Cardiac atrium fibroblast (primary cell): Measurements from ENCODE around the gene IL19. TPM values are rescaled to one million over a fixed set of nuclear protein-coding genes. Genes with fewer than 3 reads are reported as not detected.

Source experiments
- total RNA-seq: library from RNA; depleted of rRNA; stranded (reverse); fragments of >200 nt; gene quantifications from 2 replicates; pipeline ENCODE4 v1.2.3, GENCODE V29; 2015

Gene IL19
- total RNA-seq = not detected in 2 replicates

DNA sequence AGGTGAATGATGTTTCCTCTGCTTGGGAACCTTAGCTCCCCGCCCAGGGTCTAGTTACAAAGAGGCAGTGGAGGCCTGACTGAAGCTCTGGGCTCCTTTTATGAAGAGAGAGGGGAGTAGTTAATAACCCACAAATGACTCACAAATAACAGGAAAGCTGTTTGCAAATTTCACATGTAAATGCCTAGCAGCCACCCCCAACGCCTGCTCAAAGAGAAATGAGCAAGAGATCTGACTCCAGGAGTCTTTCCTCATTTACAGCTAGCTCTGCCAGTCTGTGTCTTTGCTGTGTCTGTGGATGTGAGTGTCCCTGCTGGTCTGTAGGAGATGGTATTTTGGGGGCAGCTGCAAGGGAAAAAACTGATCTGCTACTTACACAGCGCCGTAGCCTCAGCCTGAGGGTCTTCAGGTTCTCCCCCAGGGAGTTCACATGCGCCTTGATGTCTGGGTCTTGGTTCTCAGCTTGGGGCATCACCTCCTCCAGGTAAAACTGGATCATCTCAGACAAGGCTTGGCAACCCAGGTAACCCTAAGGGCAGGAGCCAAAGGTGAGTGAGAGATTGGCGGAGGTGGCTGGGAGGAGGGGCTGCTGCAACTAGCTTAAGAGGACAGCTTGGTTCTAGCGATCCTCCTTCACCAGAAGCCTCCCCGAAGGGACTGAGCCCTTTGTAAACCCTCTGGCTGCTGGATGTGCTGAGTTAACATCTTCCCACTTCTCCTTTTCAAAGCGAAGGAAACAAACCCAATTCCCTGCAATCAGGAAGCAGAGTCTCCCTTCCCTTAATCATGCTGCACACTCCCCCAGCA is at the start of gene IL19:
Gene IL19, plus strand, starts transcription at position 243 of the 807 bp plus-strand sequence. CDS start 65,890 bp downstream, outside the sequence.

GRCh38 chr1:206772243-206772937 is 1.8 kb downstream of the IL19 start, which contains the start of gene IL10:
Gene IL10 (minus strand): TSS chr1:206772494. CDS start chr1:206772435, 59 bp downstream.

GRCh38 chr1:206864939-206865671 is 94.5 kb downstream of the IL19 start, which contains the start of gene IL20:
Gene IL20 (plus strand): TSS chr1:206865623. CDS start chr1:206865853, 230 bp downstream.

Other genes with a start within 250 kb of the IL19 start
- 39.7 and 44.6 TPM in 2 replicates for gene EIF2D, start 158.3 kb upstream of the IL19 start, total RNA-seq
- 6.9 and 16.4 TPM in 2 replicates for gene DYRK3, start 135.2 kb upstream of the IL19 start, total RNA-seq
- gene MAPKAPK2, start 85.9 kb upstream of the IL19 start, total RNA-seq = 38.5 and 52.7 TPM in 2 replicates
- gene IL10, start 1.7 kb downstream of the IL19 start, total RNA-seq = not detected in 2 replicates
- gene IL20, start 94.8 kb downstream of the IL19 start, total RNA-seq = not detected in 2 replicates
- 0.81 TPM in 1 of 2 replicates, not detected in the other for gene IL24, start 126.7 kb downstream of the IL19 start, total RNA-seq
- 1.8 and 8.1 TPM in 2 replicates for gene FCMR, start 151.2 kb downstream of the IL19 start, total RNA-seq
- not detected in 2 replicates for gene PIGR, start 175.7 kb downstream of the IL19 start, total RNA-seq
- gene FCAMR, start 199.7 kb downstream of the IL19 start, total RNA-seq = not detected in 2 replicates